Lower lobe of right lung (tissue), 2 donors: Measurements from ENCODE around the gene MEPCE. TPM values are rescaled to one million over a fixed set of nuclear protein-coding genes. Genes with fewer than 3 reads are reported as not detected.

Experiments used
- ATAC-seq, 2 donors: fragments of 200-7000 bp; cut with Tn5 transposase; one replicate each; pipeline ENCODE4 v1.9.1; 2020 to 2022; ENCODE audit warnings: mild to moderate bottlenecking in 2 of 2, moderate library complexity in 2 of 2
- DNase-seq: peaks from one replicate; pipeline ENCODE4 v3.0.0-alpha.2; 2020
- H3K27ac ChIP-seq: fragments of 200-600 bp; one replicate; pipeline ENCODE4 v1.8.0; 2022
- H3K27me3 ChIP-seq: fragments of 200-600 bp; one replicate; pipeline ENCODE4 v1.8.0; 2022; ENCODE audit warnings: low read depth
- H3K36me3 ChIP-seq: fragments of 200-600 bp; one replicate; pipeline ENCODE4 v1.8.0; 2022; ENCODE audit warnings: mild to moderate bottlenecking
- H3K4me1 ChIP-seq: fragments of 200-600 bp; one replicate; pipeline ENCODE4 v1.8.0; 2022
- H3K4me3 ChIP-seq: fragments of 200-600 bp; one replicate; pipeline ENCODE4 v1.8.0; 2022; ENCODE audit warnings: mild to moderate bottlenecking
- H3K9me3 ChIP-seq: fragments of 200-600 bp; one replicate; pipeline ENCODE4 v1.8.0; 2022
- intact Hi-C: fragments of 100-400 bp; cut with DNase I; formaldehyde crosslinking; loops from one replicate; pipeline ENCODE4 v1.11.0; 2022
- total RNA-seq: library from RNA; stranded (reverse); fragmentation: NEBNext Ultra II Directional; extraction: Animal tissue kit (Norgen Biotek cat#: 25700); gene quantifications from one replicate; pipeline ENCODE4 v1.2.1, GENCODE V29; 2021
- TF ChIP-seq, protein P1 (sequence below): fragments of 200-600 bp; IDR thresholded peaks from one replicate; pipeline ENCODE4 v1.8.0; 2022; ENCODE audit warnings: antibody characterized with exemption, mild to moderate bottlenecking
- donor health status: DM: no; HTN: yes; CAD: no; lungs with severe emphysema.

The MEPCE gene
- total RNA-seq, 1 donor from 2014 or later, result 36.3 TPM

DNA sequence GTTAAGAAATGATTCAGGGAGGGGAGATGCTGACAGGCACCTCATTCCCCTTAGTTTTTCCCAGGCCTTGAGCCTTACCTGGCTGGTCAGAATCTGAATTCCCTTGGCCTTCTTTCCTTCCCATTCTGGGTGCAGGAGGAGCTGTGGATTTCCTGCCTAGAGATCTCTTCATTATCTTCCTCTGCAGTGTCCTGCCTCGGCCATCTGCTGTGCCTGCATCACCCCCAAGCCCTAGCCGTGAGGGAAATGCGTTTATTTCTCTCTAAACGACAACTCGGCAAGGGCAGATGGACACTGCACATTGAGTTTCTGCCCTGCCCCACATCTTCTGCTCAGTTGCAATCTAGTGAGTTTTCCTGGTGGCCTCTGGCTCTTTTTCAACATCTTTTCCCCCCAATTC is 27.8 kb upstream of the MEPCE start:
- no peak for ATAC-seq
- intact Hi-C loops, result no loop called here

DNA sequence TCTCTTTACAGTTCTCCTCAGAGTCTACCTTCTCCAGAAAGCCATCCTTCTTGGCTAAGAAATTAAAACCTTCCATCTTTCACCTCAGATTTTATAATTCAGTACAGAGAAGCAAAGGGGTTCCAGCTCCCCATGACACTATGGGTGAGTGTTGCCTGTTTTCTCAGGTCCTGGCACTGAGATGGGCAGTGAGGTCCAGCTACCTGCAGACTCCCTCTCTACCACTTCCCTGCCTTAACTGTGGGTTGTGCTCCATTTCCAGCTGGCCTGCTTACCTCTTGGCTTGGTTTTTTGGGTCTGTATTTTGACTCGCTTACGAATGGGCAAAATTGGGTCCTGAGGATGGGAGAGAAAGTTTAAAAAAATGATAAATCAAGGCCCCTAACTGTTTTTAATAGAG is 27.4 kb upstream of the MEPCE start:
- intact Hi-C loops, result no loop called here
- H3K9me3 ChIP-seq, result no peaks in the 10 kb centered on the region
- H3K4me1 ChIP-seq, result no peaks in the 10 kb centered on the region
- no peaks in the 10 kb centered on the region for H3K36me3 ChIP-seq
- ATAC-seq (no peak), DNase-seq (no peak)
- no peak overlapping the region for H3K4me3 ChIP-seq
- no peaks in the 10 kb centered on the region for H3K27me3 ChIP-seq
- TF ChIP-seq, protein P1, sequence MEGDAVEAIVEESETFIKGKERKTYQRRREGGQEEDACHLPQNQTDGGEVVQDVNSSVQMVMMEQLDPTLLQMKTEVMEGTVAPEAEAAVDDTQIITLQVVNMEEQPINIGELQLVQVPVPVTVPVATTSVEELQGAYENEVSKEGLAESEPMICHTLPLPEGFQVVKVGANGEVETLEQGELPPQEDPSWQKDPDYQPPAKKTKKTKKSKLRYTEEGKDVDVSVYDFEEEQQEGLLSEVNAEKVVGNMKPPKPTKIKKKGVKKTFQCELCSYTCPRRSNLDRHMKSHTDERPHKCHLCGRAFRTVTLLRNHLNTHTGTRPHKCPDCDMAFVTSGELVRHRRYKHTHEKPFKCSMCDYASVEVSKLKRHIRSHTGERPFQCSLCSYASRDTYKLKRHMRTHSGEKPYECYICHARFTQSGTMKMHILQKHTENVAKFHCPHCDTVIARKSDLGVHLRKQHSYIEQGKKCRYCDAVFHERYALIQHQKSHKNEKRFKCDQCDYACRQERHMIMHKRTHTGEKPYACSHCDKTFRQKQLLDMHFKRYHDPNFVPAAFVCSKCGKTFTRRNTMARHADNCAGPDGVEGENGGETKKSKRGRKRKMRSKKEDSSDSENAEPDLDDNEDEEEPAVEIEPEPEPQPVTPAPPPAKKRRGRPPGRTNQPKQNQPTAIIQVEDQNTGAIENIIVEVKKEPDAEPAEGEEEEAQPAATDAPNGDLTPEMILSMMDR, result no peak
- no peak overlapping the region for H3K27ac ChIP-seq

More for the DNA sequence above, 27.8 kb upstream of the MEPCE start:
- no peaks in the 10 kb centered on the region for H3K9me3 ChIP-seq
- H3K36me3 ChIP-seq, result no peaks in the 10 kb centered on the region
- no peak for DNase-seq
- H3K4me1 ChIP-seq, result no peaks in the 10 kb centered on the region
- no peaks in the 10 kb centered on the region for H3K27me3 ChIP-seq
- TF ChIP-seq, protein P1, result no peak
- no peak overlapping the region for H3K27ac ChIP-seq
- H3K4me3 ChIP-seq, result no peak overlapping the region

DNA sequence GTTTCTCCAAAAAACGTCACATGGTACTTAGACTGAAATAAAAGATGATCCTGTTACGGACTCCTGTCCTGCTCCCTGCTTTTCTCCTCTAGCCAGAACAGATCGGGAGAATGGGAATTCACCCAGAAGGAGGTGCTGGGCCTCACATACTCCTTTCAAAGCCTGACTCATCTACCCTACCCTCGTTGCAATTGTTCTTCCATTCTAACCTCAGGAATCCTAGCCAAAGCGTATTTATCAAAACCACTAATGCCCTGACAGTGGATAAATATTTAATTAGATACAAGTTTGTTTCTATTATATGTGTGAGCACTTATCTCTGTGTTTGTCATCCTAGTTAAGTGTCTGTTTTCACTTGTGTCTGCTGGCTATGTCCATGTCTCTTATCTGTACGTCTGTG is 22.9 kb upstream of the MEPCE start:
- TF ChIP-seq, protein P1, result no peak
- DNase-seq, result no peak
- H3K4me1 ChIP-seq, result no peaks in the 10 kb centered on the region
- ATAC-seq, result no peak
- intact Hi-C loops, result no loop called here
- H3K27ac ChIP-seq, result no peak overlapping the region
- H3K4me3 ChIP-seq, result no peak overlapping the region
- H3K36me3 ChIP-seq, result no peaks in the 10 kb centered on the region
- H3K9me3 ChIP-seq, result no peaks in the 10 kb centered on the region
- H3K27me3 ChIP-seq, result no peaks in the 10 kb centered on the region

DNA sequence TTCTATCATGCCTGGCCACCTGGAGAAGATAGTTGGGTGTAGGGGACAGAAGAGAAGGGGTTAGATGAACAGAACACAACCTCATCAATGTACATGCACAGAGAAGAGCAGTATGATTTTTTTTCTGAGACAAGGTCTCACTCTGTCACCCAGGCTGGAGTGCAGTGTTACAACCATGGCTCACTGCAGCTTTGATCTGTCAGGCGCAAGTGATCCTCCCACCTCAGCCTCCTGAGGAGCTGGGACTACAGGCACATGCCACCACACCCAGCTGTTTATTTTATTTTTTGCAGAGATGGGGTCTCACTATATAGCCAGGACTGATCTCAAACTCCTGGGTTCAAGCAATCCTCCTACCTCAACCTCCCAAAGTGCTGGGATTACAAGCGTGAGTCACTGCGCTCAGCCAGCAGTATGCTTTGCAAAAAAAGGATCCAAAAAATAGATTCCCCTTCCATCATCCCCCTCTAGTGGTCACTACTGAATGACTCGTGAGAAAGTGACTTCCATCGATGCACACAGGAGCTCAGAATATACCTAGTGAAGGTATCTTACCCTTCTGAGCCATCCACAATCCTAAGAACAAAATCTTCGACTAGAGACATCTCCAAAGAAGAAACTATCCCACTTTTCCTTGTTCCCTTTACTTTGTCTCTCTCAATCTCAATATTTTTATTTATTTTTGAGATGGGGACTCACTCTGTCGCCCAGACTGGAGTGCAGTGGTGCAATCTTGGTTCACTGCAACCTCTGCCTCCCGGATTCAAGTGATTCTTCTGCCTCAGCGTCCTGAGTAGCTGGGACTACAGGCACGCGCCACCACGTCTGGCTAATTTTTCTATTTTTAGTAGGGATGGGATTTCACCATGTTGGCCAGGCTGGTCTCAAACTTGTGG is 22.1 kb upstream of the MEPCE start:
- ATAC-seq (peak; percentile 51 to 76), DNase-seq (no peak)
- Histone ChIP-seq H3K9me3 (no peaks in the 10 kb centered on the region), H3K27ac (no peak overlapping the region), H3K4me1 (no peaks in the 10 kb centered on the region), H3K4me3 (no peak overlapping the region), H3K36me3 (no peaks in the 10 kb centered on the region), H3K27me3 (no peaks in the 10 kb centered on the region)
- TF ChIP-seq, protein P1, result peak; percentile 48
- intact Hi-C loops, result no loop called here

DNA sequence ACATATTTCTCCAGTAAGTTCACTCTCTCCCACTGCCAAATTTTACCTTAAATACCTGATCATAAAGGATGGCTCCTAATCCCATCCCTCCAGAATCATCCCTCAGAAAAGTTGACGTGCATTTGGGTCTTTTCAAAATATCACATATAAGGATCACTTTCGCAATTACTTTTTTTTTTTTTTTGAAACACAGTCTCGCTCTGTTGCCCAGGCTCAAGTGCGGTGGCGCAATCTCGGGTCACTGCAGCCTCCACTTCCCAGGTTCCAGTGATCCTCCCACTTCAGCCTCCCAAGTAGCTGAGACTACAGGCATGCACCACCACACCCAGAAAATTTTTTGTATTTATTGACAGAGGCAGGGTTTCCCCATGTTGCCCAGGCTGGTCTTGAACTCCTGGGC is 18.5 kb upstream of the MEPCE start:
- no peaks in the 10 kb centered on the region for H3K36me3 ChIP-seq
- intact Hi-C loops, result no loop called here
- TF ChIP-seq, protein P1, result no peak

More for the DNA sequence above, 18.5 kb upstream of the MEPCE start:
- Histone ChIP-seq H3K9me3 (no peaks in the 10 kb centered on the region), H3K27ac (no peak overlapping the region), H3K4me3 (no peak overlapping the region), H3K27me3 (no peaks in the 10 kb centered on the region), H3K4me1 (no peaks in the 10 kb centered on the region)
- no peak for DNase-seq
- ATAC-seq, result no peak
